ENCODE measurements around the gene CDH8.
"Not testable (repeated sequence)": the region's sequence is repeated elsewhere in the genome, so short reads cannot be mapped to it uniquely, and the experiment has no call there.

The CDH8 gene

DNA sequence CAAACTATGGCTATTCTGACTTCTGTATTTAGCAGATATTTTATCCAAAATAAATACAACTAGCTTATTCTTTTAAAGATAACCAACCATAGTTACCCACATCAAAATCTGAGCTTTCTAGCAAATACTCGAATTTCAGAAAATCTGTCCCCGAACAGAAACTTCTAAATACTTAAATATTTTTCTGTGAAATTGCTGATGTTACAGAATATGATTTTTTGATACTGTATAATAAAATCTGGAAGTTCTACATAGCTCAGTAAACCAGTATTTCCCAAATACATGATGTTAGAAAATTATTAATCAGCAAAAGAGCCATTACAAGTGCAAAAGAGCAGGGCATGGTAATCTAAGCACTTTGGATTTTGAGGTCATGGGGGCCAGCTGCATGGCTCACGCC, 114.9 kb downstream of the CDH8 start:
- no peak overlapping the region for H2BK15ac ChIP-seq (ENCODE audit: low read depth, poor library complexity, severe bottlenecking)
- no peaks in the 10 kb centered on the region for H3K4me1 ChIP-seq (ENCODE audit: control insufficient read depth, insufficient read depth, low read depth, low read length)
- no peak overlapping the region for H2BK5ac ChIP-seq (ENCODE audit: low read depth, low read length, poor library complexity, severe bottlenecking)
- H3K27me3 ChIP-seq (ENCODE audit: control insufficient read depth in 1 of 2, insufficient read depth in 1 of 2, low read length in 2 of 2) = no peaks in the 10 kb centered on the region
- H2BK120ac ChIP-seq (ENCODE audit: low read depth, low read length) = no peak overlapping the region
- no peak overlapping the region for H2AFZ ChIP-seq (ENCODE audit: low read depth, low read length)
- H3K36me3 ChIP-seq (ENCODE audit: control insufficient read depth in 1 of 2, insufficient read depth in 2 of 2, low read depth in 1 of 2, low read length in 2 of 2) = no peaks in the 10 kb centered on the region
- no peak overlapping the region for H3K14ac ChIP-seq (ENCODE audit: low read length in 2 of 2)
- no peak for DNase-seq
- 90% methylated on average over 1 of the region's 3 CpGs for whole genome bisulfite sequencing
- no peak overlapping the region for H3K4me3 ChIP-seq (ENCODE audit: insufficient read depth in 1 of 2, low read depth in 1 of 2, low read length in 2 of 2)
- H3K79me1 ChIP-seq (replicated peaks; ENCODE audit: low read length, poor library complexity, severe bottlenecking) = no peaks in the 10 kb centered on the region
- no peak overlapping the region for H3K18ac ChIP-seq (ENCODE audit: low read depth in 1 of 2, low read length in 2 of 2)
- no peak overlapping the region for H3K4me2 ChIP-seq (ENCODE audit: low read length, poor library complexity, severe bottlenecking)
- no peaks in the 10 kb centered on the region for H3K9me3 ChIP-seq (ENCODE audit: control insufficient read depth, low read length)
- no peak overlapping the region for H4K91ac ChIP-seq (ENCODE audit: low read length)
- H3K9ac ChIP-seq (ENCODE audit: low read length) = no peak overlapping the region
- no peak overlapping the region for H3K4ac ChIP-seq (ENCODE audit: low read depth in 1 of 2, low read length in 2 of 2)
- H3K23ac ChIP-seq (ENCODE audit: low read length in 2 of 2) = no peak overlapping the region
- H2AK5ac ChIP-seq (ENCODE audit: low read length, severe bottlenecking) = no peak overlapping the region
- no peak overlapping the region for H4K8ac ChIP-seq (ENCODE audit: low read length)
- H3K27ac ChIP-seq (ENCODE audit: low read length, poor library complexity, severe bottlenecking) = no peak overlapping the region
- H2BK12ac ChIP-seq (ENCODE audit: low read length in 2 of 2) = no peak overlapping the region

DNA sequence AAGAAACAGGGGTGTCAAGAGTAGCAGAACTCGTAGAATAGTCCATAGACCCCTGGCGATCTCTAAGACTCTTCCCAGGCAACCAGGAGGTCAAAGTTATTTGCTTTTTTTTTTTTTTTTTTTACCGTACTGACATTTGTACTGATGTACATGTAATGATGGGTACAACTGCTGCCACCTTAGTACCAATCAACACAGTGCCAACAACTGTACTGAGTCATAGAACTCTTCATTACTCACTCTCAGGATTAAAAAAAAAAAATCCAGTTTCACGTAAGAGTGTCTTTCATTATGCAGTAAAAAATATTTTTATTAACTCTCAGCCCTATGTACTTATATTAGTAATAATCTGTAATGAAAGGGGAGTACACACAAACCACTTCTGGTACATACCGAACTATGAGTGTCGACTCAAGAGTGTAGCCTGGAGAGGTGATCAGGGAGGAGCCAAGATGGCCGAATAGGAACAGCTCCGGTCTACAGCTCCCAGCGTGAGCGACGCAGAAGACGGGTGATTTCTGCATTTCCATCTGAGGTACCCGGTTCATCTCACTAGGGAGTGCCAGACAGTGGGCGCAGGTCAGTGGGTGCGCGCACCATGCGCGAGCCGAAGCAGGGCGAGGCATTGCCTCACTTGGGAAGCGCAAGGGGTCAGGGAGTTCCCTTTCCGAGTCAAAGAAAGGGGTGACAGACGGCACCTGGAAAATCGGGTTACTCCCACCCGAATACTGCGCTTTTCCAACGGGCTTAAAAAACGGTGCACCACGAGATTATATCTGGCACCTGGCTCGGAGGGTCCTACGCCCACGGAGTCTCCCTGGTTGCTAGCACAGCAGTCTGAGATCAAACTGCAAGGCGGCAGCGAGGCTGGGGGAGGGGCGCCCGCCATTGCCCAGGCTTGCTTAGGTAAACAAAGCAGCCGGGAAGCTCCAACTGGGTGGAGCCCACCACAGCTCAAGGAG, 118.1 kb downstream of the CDH8 start:
- not testable (repeated sequence) for H2BK15ac ChIP-seq (ENCODE audit: low read depth, poor library complexity, severe bottlenecking); H3K27ac ChIP-seq (ENCODE audit: low read length, poor library complexity, severe bottlenecking); H3K23ac ChIP-seq (ENCODE audit: low read length in 2 of 2); H2AK5ac ChIP-seq (ENCODE audit: low read length, severe bottlenecking); H3K14ac ChIP-seq (ENCODE audit: low read length in 2 of 2); H2BK5ac ChIP-seq (ENCODE audit: low read depth, low read length, poor library complexity, severe bottlenecking); H3K9me3 ChIP-seq (ENCODE audit: control insufficient read depth, low read length); H3K27me3 ChIP-seq (ENCODE audit: control insufficient read depth in 1 of 2, insufficient read depth in 1 of 2, low read length in 2 of 2); H4K91ac ChIP-seq (ENCODE audit: low read length); H3K79me1 ChIP-seq (replicated peaks; ENCODE audit: low read length, poor library complexity, severe bottlenecking); H2AFZ ChIP-seq (ENCODE audit: low read depth, low read length); H2BK120ac ChIP-seq (ENCODE audit: low read depth, low read length); H3K4me2 ChIP-seq (ENCODE audit: low read length, poor library complexity, severe bottlenecking); H2BK12ac ChIP-seq (ENCODE audit: low read length in 2 of 2); H3K4ac ChIP-seq (ENCODE audit: low read depth in 1 of 2, low read length in 2 of 2); H4K8ac ChIP-seq (ENCODE audit: low read length); H3K9ac ChIP-seq (ENCODE audit: low read length); H3K36me3 ChIP-seq (ENCODE audit: control insufficient read depth in 1 of 2, insufficient read depth in 2 of 2, low read depth in 1 of 2, low read length in 2 of 2); H3K4me3 ChIP-seq (ENCODE audit: insufficient read depth in 1 of 2, low read depth in 1 of 2, low read length in 2 of 2); H3K4me1 ChIP-seq (ENCODE audit: control insufficient read depth, insufficient read depth, low read depth, low read length)
- 32% methylated on average over 20 of the region's 37 CpGs for WGBS
- H3K18ac ChIP-seq (ENCODE audit: low read depth in 1 of 2, low read length in 2 of 2) = peak overlapping the region in 1 of 2 experiments; percentile 52
- peak; percentile 28 for DNase-seq

DNA sequence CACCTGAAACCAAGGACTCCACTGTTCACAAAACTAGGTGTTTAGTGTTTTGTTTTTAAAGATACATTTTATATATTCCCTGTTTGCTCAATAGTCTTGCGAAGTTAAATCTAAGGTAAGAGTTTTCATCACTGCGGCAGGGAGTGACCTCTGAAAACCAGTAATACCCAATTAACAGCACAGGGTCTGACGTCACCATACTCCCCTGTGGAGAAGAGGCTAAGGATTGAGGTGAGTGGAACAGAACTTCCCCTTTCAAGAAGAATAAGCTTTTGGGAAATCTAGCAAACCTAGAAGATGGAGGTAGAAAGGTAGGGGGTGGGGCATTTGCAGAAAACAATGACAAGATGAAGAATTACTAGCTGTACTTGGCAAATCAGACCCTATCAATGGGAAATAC, 120.7 kb downstream of the CDH8 start:
- Histone ChIP-seq H3K4me1 (ENCODE audit: control insufficient read depth, insufficient read depth, low read depth, low read length) (no peaks in the 10 kb centered on the region), H3K4me2 (ENCODE audit: low read length, poor library complexity, severe bottlenecking) (no peak overlapping the region), H3K27ac (ENCODE audit: low read length, poor library complexity, severe bottlenecking) (no peak overlapping the region), H3K9ac (ENCODE audit: low read length) (no peak overlapping the region), H2BK5ac (ENCODE audit: low read depth, low read length, poor library complexity, severe bottlenecking) (no peak overlapping the region), H2AK5ac (ENCODE audit: low read length, severe bottlenecking) (no peak overlapping the region), H4K91ac (ENCODE audit: low read length) (no peak overlapping the region), H3K27me3 (ENCODE audit: control insufficient read depth in 1 of 2, insufficient read depth in 1 of 2, low read length in 2 of 2) (no peaks in the 10 kb centered on the region), H3K18ac (ENCODE audit: low read depth in 1 of 2, low read length in 2 of 2) (no peak overlapping the region), H2BK12ac (ENCODE audit: low read length in 2 of 2) (no peak overlapping the region), H4K8ac (ENCODE audit: low read length) (no peak overlapping the region), H3K9me3 (ENCODE audit: control insufficient read depth, low read length) (no peaks in the 10 kb centered on the region), H3K4me3 (ENCODE audit: insufficient read depth in 1 of 2, low read depth in 1 of 2, low read length in 2 of 2) (no peak overlapping the region), H3K36me3 (ENCODE audit: control insufficient read depth in 1 of 2, insufficient read depth in 2 of 2, low read depth in 1 of 2, low read length in 2 of 2) (no peaks in the 10 kb centered on the region), H3K4ac (ENCODE audit: low read depth in 1 of 2, low read length in 2 of 2) (no peak overlapping the region), H2BK120ac (ENCODE audit: low read depth, low read length) (no peak overlapping the region), H2AFZ (ENCODE audit: low read depth, low read length) (no peak overlapping the region), H3K23ac (ENCODE audit: low read length in 2 of 2) (no peak overlapping the region), H3K14ac (ENCODE audit: low read length in 2 of 2) (no peak overlapping the region), H2BK15ac (ENCODE audit: low read depth, poor library complexity, severe bottlenecking) (no peak overlapping the region), H3K79me1 (replicated peaks; ENCODE audit: low read length, poor library complexity, severe bottlenecking) (no peaks in the 10 kb centered on the region)
- WGBS = 83% methylated on average over 1 of the region's 3 CpGs
- DNase-seq = no peak

DNA sequence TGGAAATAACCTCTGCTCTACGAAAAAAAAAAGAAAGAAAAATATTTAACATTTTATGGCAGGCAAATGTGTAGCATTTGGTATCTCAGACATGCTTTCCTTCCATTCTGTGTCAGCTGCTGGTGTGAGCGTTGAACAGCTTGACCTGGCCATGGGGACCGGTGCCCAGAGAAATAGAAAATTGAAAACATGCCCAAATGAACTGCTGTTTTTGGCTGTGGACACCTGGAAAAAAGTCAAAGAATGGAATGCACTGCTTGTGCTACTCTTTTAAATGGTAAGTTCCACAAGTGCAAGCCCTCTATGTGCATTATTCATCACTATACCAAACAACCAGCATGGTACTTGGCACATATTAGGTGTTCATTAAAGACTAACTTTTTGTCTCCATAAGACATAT, 127.2 kb downstream of the CDH8 start:
- Histone ChIP-seq H3K23ac (ENCODE audit: low read length in 2 of 2) (no peak overlapping the region), H3K9ac (ENCODE audit: low read length) (no peak overlapping the region), H3K27ac (ENCODE audit: low read length, poor library complexity, severe bottlenecking) (no peak overlapping the region), H3K18ac (ENCODE audit: low read depth in 1 of 2, low read length in 2 of 2) (no peak overlapping the region), H2BK120ac (ENCODE audit: low read depth, low read length) (no peak overlapping the region), H2BK15ac (ENCODE audit: low read depth, poor library complexity, severe bottlenecking) (no peak overlapping the region), H2AFZ (ENCODE audit: low read depth, low read length) (no peak overlapping the region), H4K91ac (ENCODE audit: low read length) (no peak overlapping the region), H3K27me3 (ENCODE audit: control insufficient read depth in 1 of 2, insufficient read depth in 1 of 2, low read length in 2 of 2) (no peaks in the 10 kb centered on the region), H2AK5ac (ENCODE audit: low read length, severe bottlenecking) (no peak overlapping the region), H3K4me2 (ENCODE audit: low read length, poor library complexity, severe bottlenecking) (no peak overlapping the region), H3K9me3 (ENCODE audit: control insufficient read depth, low read length) (no peaks in the 10 kb centered on the region), H3K14ac (ENCODE audit: low read length in 2 of 2) (no peak overlapping the region), H3K4me3 (ENCODE audit: insufficient read depth in 1 of 2, low read depth in 1 of 2, low read length in 2 of 2) (no peak overlapping the region), H3K79me1 (replicated peaks; ENCODE audit: low read length, poor library complexity, severe bottlenecking) (no peaks in the 10 kb centered on the region), H2BK5ac (ENCODE audit: low read depth, low read length, poor library complexity, severe bottlenecking) (no peak overlapping the region), H4K8ac (ENCODE audit: low read length) (no peak overlapping the region), H3K4ac (ENCODE audit: low read depth in 1 of 2, low read length in 2 of 2) (no peak overlapping the region), H2BK12ac (ENCODE audit: low read length in 2 of 2) (no peak overlapping the region), H3K36me3 (ENCODE audit: control insufficient read depth in 1 of 2, insufficient read depth in 2 of 2, low read depth in 1 of 2, low read length in 2 of 2) (no peaks in the 10 kb centered on the region), H3K4me1 (ENCODE audit: control insufficient read depth, insufficient read depth, low read depth, low read length) (no peaks in the 10 kb centered on the region)
- 95% methylated on average over 2 of the region's 3 CpGs for WGBS
- no peak for DNase-seq

Data from mesenchymal stem cell (in vitro differentiated cells and primary cell).